GM19463 (cell line): Measurements from ENCODE around the gene ACSL4.
"Not testable (repeated sequence)": the region's sequence is repeated elsewhere in the genome, so short reads cannot be mapped to it uniquely, and the experiment has no call there.

Experiments
- ATAC-seq: cut with Tn5 transposase; IDR thresholded peaks from one replicate; pipeline ENCODE4 v1.9.1; 2021; ENCODE audit warnings: mild to moderate bottlenecking, moderate library complexity; ENCODE audit not compliant: unreplicated experiment

Gene ACSL4

GRCh38 chrX:109732017-109732801, 848 bp downstream of the ACSL4 start:
- ATAC-seq, result no peak

- ATAC-seq, result no peak
These were observed 4.9 kb downstream of the ACSL4 start for GRCh38 chrX:109728173-109728535.

GRCh38 chrX:109724971-109725370, 8.1 kb downstream of the ACSL4 start:
- ATAC-seq, result not testable (repeated sequence)

- ATAC-seq, result no peak
These were observed 12.1 kb downstream of the ACSL4 start for GRCh38 chrX:109720947-109721346.

GRCh38 chrX:109719264-109719663, 13.8 kb downstream of the ACSL4 start:
- no peak for ATAC-seq

- no peak for ATAC-seq
These were observed 16.5 kb downstream of the ACSL4 start for GRCh38 chrX:109716431-109717028.

- ATAC-seq, result no peak
These were observed 18.6 kb downstream of the ACSL4 start for GRCh38 chrX:109714340-109714958.

- ATAC-seq, result no peak
These were observed 22.9 kb downstream of the ACSL4 start for GRCh38 chrX:109710181-109710580.

GRCh38 chrX:109709129-109709631, 23.9 kb downstream of the ACSL4 start:
- peak; percentile 58 for ATAC-seq

- no peak for ATAC-seq
These were observed 25.3 kb downstream of the ACSL4 start for GRCh38 chrX:109707720-109708119.

GRCh38 chrX:109707319-109707718, 25.7 kb downstream of the ACSL4 start:
- no peak for ATAC-seq

- peak; percentile 65 for ATAC-seq
These were observed 28.5 kb downstream of the ACSL4 start for GRCh38 chrX:109704563-109704962.

- no peak for ATAC-seq
These were observed 35.2 kb downstream of the ACSL4 start for GRCh38 chrX:109697855-109698254.

GRCh38 chrX:109696146-109696740, 36.8 kb downstream of the ACSL4 start:
- no peak for ATAC-seq

GRCh38 chrX:109695637-109696036, 37.4 kb downstream of the ACSL4 start:
- no peak for ATAC-seq

GRCh38 chrX:109691752-109692151, 41.3 kb downstream of the ACSL4 start:
- no peak for ATAC-seq

- ATAC-seq, result no peak
These were observed 41.8 kb downstream of the ACSL4 start for GRCh38 chrX:109691277-109691676.

- ATAC-seq, result no peak
These were observed 45.2 kb downstream of the ACSL4 start for GRCh38 chrX:109687903-109688302.

- peak; percentile 64 for ATAC-seq
These were observed 47.4 kb downstream of the ACSL4 start for GRCh38 chrX:109685656-109686078.

GRCh38 chrX:109684136-109684535, 48.9 kb downstream of the ACSL4 start:
- ATAC-seq, result no peak

- ATAC-seq, result no peak
These were observed 51.5 kb downstream of the ACSL4 start for GRCh38 chrX:109681475-109682081.
